MCF 10A (cell line): ENCODE measurements around the gene MISP. TPM values are rescaled to one million over a fixed set of nuclear protein-coding genes. Genes with fewer than 3 reads are reported as not detected.

ENCODE experiments used
- BruUV-seq: library from RNA; stranded (reverse); fragments of 400-500 nt; replicated peaks from 2 replicates; lab custom pipeline; 2021; lab: Mats Ljungman, UMichigan
- CTCF ChIA-PET: fragments of 300-600 bp; sonication (Branson Sonifier 250); formaldehyde crosslinking; extraction: SDS; loops from one replicate; lab custom pipeline; 2021; ENCODE audit warnings: antibody characterized with exemption, inconsistent platforms; lab: Yijun Ruan, JAX
- POLR2A ChIA-PET: fragments of 300-600, 350-650 bp; sonication (Branson Sonifier 250); formaldehyde crosslinking; extraction: SDS; loops from one replicate; lab custom pipeline; 2020; ENCODE audit warnings: antibody characterized with exemption, inconsistent platforms; lab: Yijun Ruan, JAX
- DNase-seq: peaks from one replicate; pipeline ENCODE4 v3.0.0-alpha.2; 2018; ENCODE audit not compliant: unreplicated experiment
- H3K27ac Mint-ChIP-seq: one replicate; pipeline ENCODE4 v1.8.0; 2022; ENCODE audit warnings: mild to moderate bottlenecking, low read depth, mixed read lengths; ENCODE audit not compliant: unreplicated experiment
- H3K27me3 Mint-ChIP-seq: one replicate; pipeline ENCODE4 v1.8.0; 2022; ENCODE audit warnings: mixed read lengths; ENCODE audit not compliant: insufficient read depth, unreplicated experiment
- H3K36me3 Mint-ChIP-seq: one replicate; pipeline ENCODE4 v1.8.0; 2022; ENCODE audit warnings: mild to moderate bottlenecking, moderate library complexity, mixed read lengths; ENCODE audit not compliant: insufficient read depth, unreplicated experiment
- H3K4me1 Mint-ChIP-seq: one replicate; pipeline ENCODE4 v1.8.0; 2022; ENCODE audit warnings: mixed read lengths; ENCODE audit not compliant: insufficient read depth, unreplicated experiment
- H3K4me3 Mint-ChIP-seq: one replicate; pipeline ENCODE4 v1.8.0; 2022; ENCODE audit warnings: mild to moderate bottlenecking, moderate library complexity, mixed read lengths; ENCODE audit not compliant: unreplicated experiment
- H3K9me3 Mint-ChIP-seq: one replicate; pipeline ENCODE4 v1.8.0; 2022; ENCODE audit warnings: mixed read lengths; ENCODE audit not compliant: unreplicated experiment
- CTCF ChIP-seq: fragments of 200-600 bp; IDR thresholded peaks from one replicate; pipeline ENCODE4 v1.8.0; 2022; ENCODE audit warnings: antibody characterized with exemption, mild to moderate bottlenecking; ENCODE audit not compliant: unreplicated experiment
- intact Hi-C: fragments of 100-400 bp; cut with micrococcal nuclease; formaldehyde crosslinking; loops from 2 replicates; pipeline ENCODE4 v1.14.1; 2022
- microRNA-seq: library from miRNA; unstranded; fragments of <30 nt; microRNA quantifications from one replicate; pipeline ENCODE4 v1.2.0, GENCODE V29; 2022
- total RNA-seq: library from RNA; stranded (reverse); gene quantifications from 2 replicates; pipeline ENCODE4 v1.2.3, GENCODE V29; 2022

The MISP gene
- total RNA-seq, 1 experiment from 2014 or later = 33.7 TPM

- H3K27ac Mint-ChIP-seq = no peak overlapping the region
- no peak for TF ChIP-seq CTCF
- H3K36me3 Mint-ChIP-seq = peaks cover 75% of the 10 kb centered on the region
- DNase-seq = no peak
- peaks cover 9% of the 10 kb centered on the region for H3K9me3 Mint-ChIP-seq
- ChIA-PET CTCF (no interaction called here), POLR2A (no interaction called here)
- intact Hi-C loops = no loop called here
- H3K27me3 Mint-ChIP-seq = no peaks in the 10 kb centered on the region
- BruUV-seq = no TSS peak
- H3K4me3 Mint-ChIP-seq = no peak overlapping the region
- peaks cover 12% of the 10 kb centered on the region for H3K4me1 Mint-ChIP-seq
Measured at GRCh38 chr19:812049-812746, 61.3 kb downstream of the MISP start.

- H3K4me3 Mint-ChIP-seq = no peak overlapping the region
- peaks cover 9% of the 10 kb centered on the region for H3K9me3 Mint-ChIP-seq
- no peak for TF ChIP-seq CTCF
- H3K4me1 Mint-ChIP-seq = peaks cover 12% of the 10 kb centered on the region
- intact Hi-C loops = no loop called here
- BruUV-seq = no TSS peak
- DNase-seq = no peak
- ChIA-PET POLR2A (interaction anchor here (1.1 kb wide), 1 partner anchor 43 kb away, joined by 3 read pairs; no protein-coding TSS in a partner anchor), CTCF (no interaction called here)
- no peaks in the 10 kb centered on the region for H3K27me3 Mint-ChIP-seq
- H3K27ac Mint-ChIP-seq = no peak overlapping the region
- H3K36me3 Mint-ChIP-seq = peaks cover 69% of the 10 kb centered on the region
Measured at GRCh38 chr19:812747-813218, 61.9 kb downstream of the MISP start.

- no peak for DNase-seq
- ChIA-PET CTCF (no interaction called here), POLR2A (interaction anchor here (1.1 kb wide), 1 partner anchor 44 kb away, joined by 3 read pairs; no protein-coding TSS in a partner anchor)
- no TSS peak for BruUV-seq
- peaks cover 12% of the 10 kb centered on the region for H3K4me1 Mint-ChIP-seq
- peaks cover 9% of the 10 kb centered on the region for H3K9me3 Mint-ChIP-seq
- H3K4me3 Mint-ChIP-seq = no peak overlapping the region
- H3K27me3 Mint-ChIP-seq = no peaks in the 10 kb centered on the region
- intact Hi-C loops = no loop called here
- no peak for TF ChIP-seq CTCF
- no peak overlapping the region for H3K27ac Mint-ChIP-seq
- peaks cover 65% of the 10 kb centered on the region for H3K36me3 Mint-ChIP-seq
Measured at GRCh38 chr19:813219-814151, 62.6 kb downstream of the MISP start.

Small RNA genes within 50 kb of the gene (microRNA-seq; reads per million reads assigned to microRNA genes)
- gene MIR3187 (33.2 reads per million, percentile 65 among the genes with 10 or more reads in this experiment), gene MIR4745 (5.7 reads per million, percentile 38 among the genes with 10 or more reads in this experiment)

Other genes with a start within 250 kb of the MISP start
- gene TPGS1, start 243.6 kb upstream of the MISP start, total RNA-seq = 11.9 and 12.6 TPM in 2 replicates
- 49.7 and 61.3 TPM in 2 replicates for gene CDC34, start 219.4 kb upstream of the MISP start, total RNA-seq
- not detected in 2 replicates for gene GZMM, start 207.1 kb upstream of the MISP start, total RNA-seq
- gene BSG, start 178.5 kb upstream of the MISP start, total RNA-seq = 550 and 557 TPM in 2 replicates
- 0.68 and 1.2 TPM in 2 replicates for gene HCN2, start 161.2 kb upstream of the MISP start, total RNA-seq
- gene POLRMT, start 117.6 kb upstream of the MISP start, total RNA-seq = 36.9 and 40.9 TPM in 2 replicates
- gene FGF22, start 111.2 kb upstream of the MISP start, total RNA-seq = not detected in 2 replicates
- gene RNF126, start 87.9 kb upstream of the MISP start, total RNA-seq = 53.9 and 68.0 TPM in 2 replicates
- gene FSTL3, start 74.7 kb upstream of the MISP start, total RNA-seq = 172 and 183 TPM in 2 replicates
- gene PRSS57, start 55.7 kb upstream of the MISP start, total RNA-seq = not detected in 2 replicates
- gene PALM, start 42.2 kb upstream of the MISP start, total RNA-seq = 0.44 TPM in 1 of 2 replicates, not detected in the other
- 348 and 431 TPM in 2 replicates for gene PTBP1, start 46.3 kb downstream of the MISP start, total RNA-seq
- not detected in 2 replicates for gene PLPPR3, start 70.8 kb downstream of the MISP start, total RNA-seq
- not detected in 2 replicates for gene AZU1, start 76.7 kb downstream of the MISP start, total RNA-seq
- gene PRTN3, start 89.9 kb downstream of the MISP start, total RNA-seq = not detected in 2 replicates
- not detected in 2 replicates for gene ELANE, start 101.2 kb downstream of the MISP start, total RNA-seq
- gene CFD, start 108.6 kb downstream of the MISP start, total RNA-seq = 0.88 and 1.1 TPM in 2 replicates
- gene MED16, start 142.1 kb downstream of the MISP start, total RNA-seq = 52.7 and 61.0 TPM in 2 replicates
- gene RNU6-9, start 142.4 kb downstream of the MISP start, total RNA-seq = not detected in 2 replicates
- gene R3HDM4, start 162.1 kb downstream of the MISP start, total RNA-seq = 65.7 and 73.6 TPM in 2 replicates
- gene KISS1R, start 166.2 kb downstream of the MISP start, total RNA-seq = not detected in 2 replicates
- 10.2 and 13.1 TPM in 2 replicates for gene ARID3A, start 174.9 kb downstream of the MISP start, total RNA-seq
- gene WDR18, start 233.2 kb downstream of the MISP start, total RNA-seq = 81.9 and 96.7 TPM in 2 replicates
- gene GRIN3B, start 249.3 kb downstream of the MISP start, total RNA-seq = not detected in 2 replicates